ENCODE data around the gene SLC25A36.
A peak's percentile ranks its signal among the peaks of the same experiment; 100 is the strongest.
"Not testable (repeated sequence)": the region's sequence is repeated elsewhere in the genome, so short reads cannot be mapped to it uniquely, and the experiment has no call there.

SLC25A36 gene

DNA sequence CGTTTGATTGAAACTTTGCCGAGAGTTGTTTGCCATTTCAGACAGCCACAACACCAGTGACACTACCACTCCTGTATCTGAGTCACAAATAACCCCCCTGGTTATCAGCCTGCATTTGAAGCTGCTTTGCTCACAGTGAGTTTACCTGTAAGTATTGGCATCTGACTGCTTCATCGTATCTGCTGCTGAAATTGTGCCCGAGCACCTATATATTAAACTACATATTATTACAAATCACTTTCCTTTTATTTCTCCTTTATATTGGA lies 70.3 kb downstream of the SLC25A36 start:
- no peak overlapping the region for H2AFZ ChIP-seq (ENCODE audit: low read length)
- no peaks in the 10 kb centered on the region for H3K36me3 ChIP-seq (replicated peaks; ENCODE audit: insufficient read depth, low read length)
- no peaks in the 10 kb centered on the region for H4K20me1 ChIP-seq (ENCODE audit: insufficient read depth, low read length)

DNA sequence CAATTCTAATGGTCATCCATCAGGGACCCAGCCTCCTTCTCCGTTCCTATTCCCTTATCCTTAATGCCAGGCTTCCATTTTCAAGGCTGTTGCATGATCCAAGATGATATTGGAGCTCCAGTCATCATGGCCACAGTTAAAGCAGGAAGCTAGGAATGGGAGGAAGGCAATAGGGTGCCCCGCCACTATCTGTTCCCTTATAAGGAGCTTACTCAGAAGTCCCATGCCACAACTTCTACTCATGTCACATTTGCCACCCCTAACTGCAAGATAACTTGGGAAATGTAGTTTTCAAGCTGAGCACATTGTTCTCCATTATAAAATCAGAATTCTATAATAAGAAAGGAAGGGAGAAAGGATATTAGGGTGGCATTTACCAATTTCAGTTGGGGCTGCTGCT lies 70.9 kb downstream of the SLC25A36 start:
- Histone ChIP-seq H3K9ac (ENCODE audit: low read length) (no peak overlapping the region), H3K27me3 (replicated peaks; ENCODE audit: insufficient read depth, low read length) (no peaks in the 10 kb centered on the region), H3K36me3 (replicated peaks; ENCODE audit: insufficient read depth, low read length) (no peaks in the 10 kb centered on the region), H3K9me2 (replicated peaks; ENCODE audit: insufficient read depth, low read length) (no peaks in the 10 kb centered on the region), H3K4me1 (ENCODE audit: low read length) (no peaks in the 10 kb centered on the region), H3K9me3 (replicated peaks; ENCODE audit: insufficient read depth, low read length) (no peaks in the 10 kb centered on the region), H3K4me2 (ENCODE audit: low read depth, low read length) (no peak overlapping the region), H3K79me2 (ENCODE audit: low read length) (no peaks in the 10 kb centered on the region), H3K27ac (ENCODE audit: low read length) (no peak overlapping the region), H2AFZ (ENCODE audit: low read length) (no peak overlapping the region), H3F3A (ENCODE audit: insufficient read depth, low read length) (no peaks in the 10 kb centered on the region), H4K20me1 (ENCODE audit: insufficient read depth, low read length) (no peaks in the 10 kb centered on the region), H3K4me3 (ENCODE audit: low read length) (no peak overlapping the region)
- no peak for DNase-seq
- no peak for TF ChIP-seq EZH2phosphoT487 (IDR thresholded peaks at IDR 0.05; ENCODE audit: low read length)
- no peak for TF ChIP-seq EZH2 (optimal IDR thresholded peaks at IDR 0.05; ENCODE audit: low read depth, low read length)
- TF ChIP-seq, protein P1, sequence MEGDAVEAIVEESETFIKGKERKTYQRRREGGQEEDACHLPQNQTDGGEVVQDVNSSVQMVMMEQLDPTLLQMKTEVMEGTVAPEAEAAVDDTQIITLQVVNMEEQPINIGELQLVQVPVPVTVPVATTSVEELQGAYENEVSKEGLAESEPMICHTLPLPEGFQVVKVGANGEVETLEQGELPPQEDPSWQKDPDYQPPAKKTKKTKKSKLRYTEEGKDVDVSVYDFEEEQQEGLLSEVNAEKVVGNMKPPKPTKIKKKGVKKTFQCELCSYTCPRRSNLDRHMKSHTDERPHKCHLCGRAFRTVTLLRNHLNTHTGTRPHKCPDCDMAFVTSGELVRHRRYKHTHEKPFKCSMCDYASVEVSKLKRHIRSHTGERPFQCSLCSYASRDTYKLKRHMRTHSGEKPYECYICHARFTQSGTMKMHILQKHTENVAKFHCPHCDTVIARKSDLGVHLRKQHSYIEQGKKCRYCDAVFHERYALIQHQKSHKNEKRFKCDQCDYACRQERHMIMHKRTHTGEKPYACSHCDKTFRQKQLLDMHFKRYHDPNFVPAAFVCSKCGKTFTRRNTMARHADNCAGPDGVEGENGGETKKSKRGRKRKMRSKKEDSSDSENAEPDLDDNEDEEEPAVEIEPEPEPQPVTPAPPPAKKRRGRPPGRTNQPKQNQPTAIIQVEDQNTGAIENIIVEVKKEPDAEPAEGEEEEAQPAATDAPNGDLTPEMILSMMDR (IDR thresholded peaks at IDR 0.05; ENCODE audit: low read length) = no peak

More for the DNA sequence above, 70.3 kb downstream of the SLC25A36 start:
- H3K4me3 ChIP-seq (ENCODE audit: low read length) = no peak overlapping the region
- TF ChIP-seq, protein P1 (IDR thresholded peaks at IDR 0.05; ENCODE audit: low read length) = no peak
- no peak for TF ChIP-seq EZH2 (optimal IDR thresholded peaks at IDR 0.05; ENCODE audit: low read depth, low read length)
- no peak for TF ChIP-seq EZH2phosphoT487 (IDR thresholded peaks at IDR 0.05; ENCODE audit: low read length)
- H3K9me2 ChIP-seq (replicated peaks; ENCODE audit: insufficient read depth, low read length) = no peaks in the 10 kb centered on the region
- H3K27ac ChIP-seq (ENCODE audit: low read length) = no peak overlapping the region
- H3F3A ChIP-seq (ENCODE audit: insufficient read depth, low read length) = no peaks in the 10 kb centered on the region
- no peaks in the 10 kb centered on the region for H3K4me1 ChIP-seq (ENCODE audit: low read length)
- no peak overlapping the region for H3K9ac ChIP-seq (ENCODE audit: low read length)
- no peaks in the 10 kb centered on the region for H3K9me3 ChIP-seq (replicated peaks; ENCODE audit: insufficient read depth, low read length)
- DNase-seq = no peak
- no peaks in the 10 kb centered on the region for H3K27me3 ChIP-seq (replicated peaks; ENCODE audit: insufficient read depth, low read length)
- 0 out of 2 replicates have a peak overlapping the region, but pooled peaks have one; percentile 9 for H3K4me2 ChIP-seq (ENCODE audit: low read depth, low read length)
- H3K79me2 ChIP-seq (ENCODE audit: low read length) = no peaks in the 10 kb centered on the region

DNA sequence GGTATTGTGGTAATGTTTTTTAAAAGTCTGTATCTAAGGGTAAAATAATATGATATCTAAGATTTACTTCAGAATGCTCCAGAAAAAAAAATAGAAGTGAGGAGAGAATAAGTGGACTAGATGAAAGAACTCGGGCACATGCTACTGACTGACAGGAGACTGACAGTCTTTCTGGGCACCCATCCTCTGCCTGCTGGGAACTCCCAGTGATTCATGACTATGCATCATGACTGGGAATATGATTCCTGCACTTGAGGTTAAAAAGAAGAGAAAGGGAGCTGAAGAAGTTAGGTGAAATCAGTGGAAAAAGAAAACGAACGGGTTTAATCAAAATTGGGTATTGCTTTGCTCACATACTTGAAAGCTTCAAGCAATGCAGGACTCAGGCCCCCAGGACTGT lies 73.8 kb downstream of the SLC25A36 start:
- Histone ChIP-seq H2AFZ (ENCODE audit: low read length) (no peak overlapping the region), H3K36me3 (replicated peaks; ENCODE audit: insufficient read depth, low read length) (no peaks in the 10 kb centered on the region), H3K9me2 (replicated peaks; ENCODE audit: insufficient read depth, low read length) (no peaks in the 10 kb centered on the region), H3K4me1 (ENCODE audit: low read length) (no peaks in the 10 kb centered on the region), H3K79me2 (ENCODE audit: low read length) (no peaks in the 10 kb centered on the region), H3K27ac (ENCODE audit: low read length) (no peak overlapping the region), H3K4me3 (ENCODE audit: low read length) (no peak overlapping the region), H3K27me3 (replicated peaks; ENCODE audit: insufficient read depth, low read length) (no peaks in the 10 kb centered on the region), H3K9ac (ENCODE audit: low read length) (no peak overlapping the region), H3F3A (ENCODE audit: insufficient read depth, low read length) (no peaks in the 10 kb centered on the region), H3K9me3 (replicated peaks; ENCODE audit: insufficient read depth, low read length) (no peaks in the 10 kb centered on the region), H4K20me1 (ENCODE audit: insufficient read depth, low read length) (no peaks in the 10 kb centered on the region), H3K4me2 (ENCODE audit: low read depth, low read length) (no peak overlapping the region)
- no peak for DNase-seq
- no peak for TF ChIP-seq EZH2 (optimal IDR thresholded peaks at IDR 0.05; ENCODE audit: low read depth, low read length)
- TF ChIP-seq EZH2phosphoT487 (IDR thresholded peaks at IDR 0.05; ENCODE audit: low read length) = no peak
- TF ChIP-seq, protein P1 (IDR thresholded peaks at IDR 0.05; ENCODE audit: low read length) = no peak

DNA sequence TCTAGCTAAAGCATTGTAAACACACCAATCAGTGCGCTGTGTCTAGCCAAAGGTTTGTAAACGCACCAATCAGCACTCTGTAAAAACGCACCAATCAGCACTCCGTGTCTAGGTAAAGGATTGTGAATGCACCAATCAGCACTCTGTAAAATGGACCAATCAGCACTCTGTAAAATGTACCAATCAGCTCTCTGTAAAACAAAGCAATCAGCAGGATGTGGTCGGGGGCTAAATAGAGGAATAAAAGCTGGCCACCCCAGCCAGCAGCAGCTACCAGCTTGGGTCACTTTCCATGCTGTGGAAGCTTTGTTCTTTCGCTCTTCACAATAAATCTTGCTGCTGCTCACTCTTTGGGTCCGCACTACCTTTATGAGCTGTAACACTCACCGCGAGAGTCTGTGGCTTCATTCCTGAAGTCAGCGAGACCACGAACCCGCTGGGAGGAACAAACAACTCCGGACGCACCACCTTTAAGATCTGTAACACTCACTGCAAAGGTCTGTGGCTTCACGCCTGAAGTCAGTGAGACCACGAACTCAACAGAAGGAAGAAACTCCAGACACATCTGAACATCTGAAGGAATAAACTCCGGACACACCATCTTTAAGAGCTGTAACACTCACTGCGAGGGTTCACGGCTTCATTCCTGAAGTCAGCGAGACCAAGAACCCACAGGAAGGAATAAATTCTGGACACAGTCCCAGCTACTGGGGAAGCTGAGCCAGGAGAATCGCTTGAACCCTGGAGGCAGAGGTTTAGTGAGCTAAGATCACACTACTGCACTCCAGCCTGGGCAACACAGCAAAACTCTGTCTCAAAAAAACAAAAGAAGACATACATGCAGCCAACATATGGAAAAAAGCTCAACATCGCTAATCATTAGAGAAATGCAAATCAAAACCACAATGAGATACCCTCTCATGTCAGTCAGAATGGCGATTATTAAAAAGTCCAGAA lies 76.0 kb downstream of the SLC25A36 start:
- H2AFZ ChIP-seq (ENCODE audit: low read length); H3K4me1 ChIP-seq (ENCODE audit: low read length); H3F3A ChIP-seq (ENCODE audit: insufficient read depth, low read length); H3K27ac ChIP-seq (ENCODE audit: low read length); H3K4me3 ChIP-seq (ENCODE audit: low read length); H3K79me2 ChIP-seq (ENCODE audit: low read length); H3K4me2 ChIP-seq (ENCODE audit: low read depth, low read length); H3K27me3 ChIP-seq (replicated peaks; ENCODE audit: insufficient read depth, low read length); H3K9me2 ChIP-seq (replicated peaks; ENCODE audit: insufficient read depth, low read length); H3K36me3 ChIP-seq (replicated peaks; ENCODE audit: insufficient read depth, low read length); H4K20me1 ChIP-seq (ENCODE audit: insufficient read depth, low read length); H3K9me3 ChIP-seq (replicated peaks; ENCODE audit: insufficient read depth, low read length); DNase-seq; H3K9ac ChIP-seq (ENCODE audit: low read length): not testable (repeated sequence)
